DOHH2 (cell line): ENCODE measurements around the gene POU2F1.

ENCODE experiments used
- H3F3A ChIP-seq: fragments of 200-600 bp; sonication (generic), shearing (Covaris generic); 2 replicates; pipeline ENCODE4 v1.6.0; 2016; ENCODE audit warnings: antibody characterized with exemption, mild to moderate bottlenecking; ENCODE audit not compliant: control insufficient read depth, insufficient read depth
- H3K27ac ChIP-seq: fragments of 200-600 bp; sonication (generic); 2 replicates; pipeline ENCODE4 v1.5.1; 2014; ENCODE audit warnings: low read depth, mild to moderate bottlenecking, low read length, moderate library complexity
- H3K27me3 ChIP-seq: fragments of 200-600 bp; sonication (generic); 2 replicates; pipeline ENCODE4 v1.6.1; 2014; ENCODE audit warnings: mild to moderate bottlenecking, low read length, mixed read lengths; ENCODE audit not compliant: control insufficient read depth
- H3K36me3 ChIP-seq: fragments of 200-600 bp; sonication (generic); 2 replicates; pipeline ENCODE4 v1.6.1; 2014; ENCODE audit warnings: mild to moderate bottlenecking, low read length, moderate library complexity, mixed read lengths; ENCODE audit not compliant: control insufficient read depth
- H3K4me1 ChIP-seq: fragments of 200-600 bp; sonication (generic); 2 replicates; pipeline ENCODE4 v1.6.1; 2014; ENCODE audit warnings: mild to moderate bottlenecking, low read length, mixed read lengths; ENCODE audit not compliant: control insufficient read depth
- H3K4me2 ChIP-seq: fragments of 200-600 bp; sonication (generic); 2 replicates; pipeline ENCODE4 v1.6.0; 2014; ENCODE audit warnings: mild to moderate bottlenecking, low read length, moderate library complexity
- H3K4me3 ChIP-seq: fragments of 200-600 bp; sonication (generic); 2 replicates; pipeline ENCODE4 v1.5.1; 2014; ENCODE audit warnings: mild to moderate bottlenecking, low read length, mixed read lengths
- H3K79me2 ChIP-seq: fragments of 200-600 bp; sonication (generic); 2 replicates; pipeline ENCODE4 v1.6.1; 2014; ENCODE audit warnings: mild to moderate bottlenecking, low read length, mixed read lengths; ENCODE audit not compliant: control insufficient read depth
- H3K9me2 ChIP-seq: fragments of 200-600 bp; sonication (generic); replicated peaks from 2 replicates; pipeline ENCODE4 v1.6.1; 2014; ENCODE audit warnings: mild to moderate bottlenecking, low read length, mixed read lengths; ENCODE audit not compliant: control insufficient read depth
- H3K9me3 ChIP-seq: fragments of 200-600 bp; sonication (generic); 2 replicates; pipeline ENCODE4 v1.6.1; 2014; ENCODE audit warnings: antibody characterized with exemption, low read length, mixed read lengths; ENCODE audit not compliant: control insufficient read depth, insufficient read depth
- H4K20me1 ChIP-seq: fragments of 200-600 bp; sonication (generic); 2 replicates; pipeline ENCODE4 v1.6.0; 2014; ENCODE audit warnings: low read depth, mild to moderate bottlenecking, antibody characterized with exemption, low read length, moderate library complexity; ENCODE audit not compliant: control insufficient read depth, insufficient read depth
- EZH2phosphoT487 ChIP-seq: fragments of 200-600 bp; sonication (generic); IDR thresholded peaks from 2 replicates; pipeline ENCODE4 v1.6.1; 2017; ENCODE audit warnings: borderline replicate concordance, mild to moderate bottlenecking, antibody characterized with exemption, low read length, moderate library complexity, mixed read lengths
- TF ChIP-seq, protein P1 (sequence below): fragments of 200-600 bp; sonication (generic); IDR thresholded peaks from one replicate; pipeline ENCODE4 v1.5.1; 2014; ENCODE audit warnings: antibody characterized with exemption, mild to moderate bottlenecking, low read depth, low read length; ENCODE audit not compliant: poor library complexity, severe bottlenecking

The POU2F1 gene

GRCh38 chr1:167365360-167365759 is 144.7 kb downstream of the POU2F1 start:
- Histone ChIP-seq H3K4me2 (no peak overlapping the region), H3K27me3 (no peaks in the 10 kb centered on the region), H3K36me3 (peaks cover 41% of the 10 kb centered on the region), H3K27ac (no peak overlapping the region), H3K79me2 (peaks cover 61% of the 10 kb centered on the region), H3K9me3 (no peaks in the 10 kb centered on the region), H3K4me1 (peaks cover 15% of the 10 kb centered on the region), H4K20me1 (0 out of 2 replicates have a peak, but pooled peaks cover 5% of the 10 kb centered on the region), H3F3A (no peaks in the 10 kb centered on the region), H3K9me2 (no peaks in the 10 kb centered on the region), H3K4me3 (no peak overlapping the region)
- TF ChIP-seq, protein P1, sequence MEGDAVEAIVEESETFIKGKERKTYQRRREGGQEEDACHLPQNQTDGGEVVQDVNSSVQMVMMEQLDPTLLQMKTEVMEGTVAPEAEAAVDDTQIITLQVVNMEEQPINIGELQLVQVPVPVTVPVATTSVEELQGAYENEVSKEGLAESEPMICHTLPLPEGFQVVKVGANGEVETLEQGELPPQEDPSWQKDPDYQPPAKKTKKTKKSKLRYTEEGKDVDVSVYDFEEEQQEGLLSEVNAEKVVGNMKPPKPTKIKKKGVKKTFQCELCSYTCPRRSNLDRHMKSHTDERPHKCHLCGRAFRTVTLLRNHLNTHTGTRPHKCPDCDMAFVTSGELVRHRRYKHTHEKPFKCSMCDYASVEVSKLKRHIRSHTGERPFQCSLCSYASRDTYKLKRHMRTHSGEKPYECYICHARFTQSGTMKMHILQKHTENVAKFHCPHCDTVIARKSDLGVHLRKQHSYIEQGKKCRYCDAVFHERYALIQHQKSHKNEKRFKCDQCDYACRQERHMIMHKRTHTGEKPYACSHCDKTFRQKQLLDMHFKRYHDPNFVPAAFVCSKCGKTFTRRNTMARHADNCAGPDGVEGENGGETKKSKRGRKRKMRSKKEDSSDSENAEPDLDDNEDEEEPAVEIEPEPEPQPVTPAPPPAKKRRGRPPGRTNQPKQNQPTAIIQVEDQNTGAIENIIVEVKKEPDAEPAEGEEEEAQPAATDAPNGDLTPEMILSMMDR = no peak
- no peak for TF ChIP-seq EZH2phosphoT487

DNA sequence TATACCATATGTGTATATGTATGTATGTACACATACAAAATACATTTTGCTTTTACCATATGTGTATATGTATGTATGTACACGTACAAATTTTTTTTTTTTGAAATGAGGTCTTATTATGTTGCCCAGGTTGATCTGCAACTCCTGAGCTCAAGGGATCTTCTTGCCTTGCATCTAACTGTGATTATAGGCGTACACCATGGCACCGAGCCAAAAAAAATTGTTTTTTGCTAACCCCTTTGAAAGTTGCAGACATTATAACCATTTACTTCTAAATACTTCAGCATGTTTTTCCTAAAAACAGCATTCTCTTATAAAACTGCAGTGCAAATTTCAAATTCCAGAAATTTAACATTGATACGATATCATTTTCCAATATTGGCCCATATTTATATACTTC is 147.0 kb downstream of the POU2F1 start:
- Histone ChIP-seq H3K9me2 (no peaks in the 10 kb centered on the region), H3K79me2 (peaks cover 38% of the 10 kb centered on the region), H3K27ac (no peak overlapping the region), H3K36me3 (peaks cover 57% of the 10 kb centered on the region), H4K20me1 (no peaks in the 10 kb centered on the region), H3K27me3 (no peaks in the 10 kb centered on the region), H3K4me2 (no peak overlapping the region), H3K9me3 (no peaks in the 10 kb centered on the region), H3F3A (no peaks in the 10 kb centered on the region), H3K4me1 (no peaks in the 10 kb centered on the region), H3K4me3 (no peak overlapping the region)
- TF ChIP-seq EZH2phosphoT487 = no peak
- TF ChIP-seq, protein P1 = no peak

- Histone ChIP-seq H3K27ac (no peak overlapping the region), H3K9me2 (no peaks in the 10 kb centered on the region), H4K20me1 (no peaks in the 10 kb centered on the region), H3K4me3 (no peak overlapping the region), H3K4me2 (no peak overlapping the region), H3F3A (no peaks in the 10 kb centered on the region), H3K4me1 (no peaks in the 10 kb centered on the region), H3K79me2 (peaks cover 24% of the 10 kb centered on the region), H3K27me3 (no peaks in the 10 kb centered on the region), H3K36me3 (peaks cover 71% of the 10 kb centered on the region), H3K9me3 (no peaks in the 10 kb centered on the region)
- TF ChIP-seq, protein P1 = no peak
- TF ChIP-seq EZH2phosphoT487 = no peak
Observed at GRCh38 chr1:167369175-167369574, 148.5 kb downstream of the POU2F1 start.

GRCh38 chr1:167369933-167370332 is 149.2 kb downstream of the POU2F1 start:
- Histone ChIP-seq H3K79me2 (peaks cover 19% of the 10 kb centered on the region), H3K4me1 (no peaks in the 10 kb centered on the region), H3K9me3 (no peaks in the 10 kb centered on the region), H3K27ac (no peak overlapping the region), H3K4me3 (no peak overlapping the region), H3K9me2 (no peaks in the 10 kb centered on the region), H3F3A (no peaks in the 10 kb centered on the region), H3K36me3 (peaks cover 73% of the 10 kb centered on the region), H3K27me3 (no peaks in the 10 kb centered on the region), H4K20me1 (no peaks in the 10 kb centered on the region), H3K4me2 (no peak overlapping the region)
- TF ChIP-seq EZH2phosphoT487 = no peak
- TF ChIP-seq, protein P1 = no peak
